ENCODE data around the gene PBX4. TPM values are rescaled to one million over a fixed set of nuclear protein-coding genes. Genes with fewer than 3 reads are reported as not detected.
A peak's percentile ranks its signal among the peaks of the same experiment; 100 is the strongest.

PBX4 gene
- total RNA-seq, 1 experiment from 2014 or later: 11.6 TPM

DNA sequence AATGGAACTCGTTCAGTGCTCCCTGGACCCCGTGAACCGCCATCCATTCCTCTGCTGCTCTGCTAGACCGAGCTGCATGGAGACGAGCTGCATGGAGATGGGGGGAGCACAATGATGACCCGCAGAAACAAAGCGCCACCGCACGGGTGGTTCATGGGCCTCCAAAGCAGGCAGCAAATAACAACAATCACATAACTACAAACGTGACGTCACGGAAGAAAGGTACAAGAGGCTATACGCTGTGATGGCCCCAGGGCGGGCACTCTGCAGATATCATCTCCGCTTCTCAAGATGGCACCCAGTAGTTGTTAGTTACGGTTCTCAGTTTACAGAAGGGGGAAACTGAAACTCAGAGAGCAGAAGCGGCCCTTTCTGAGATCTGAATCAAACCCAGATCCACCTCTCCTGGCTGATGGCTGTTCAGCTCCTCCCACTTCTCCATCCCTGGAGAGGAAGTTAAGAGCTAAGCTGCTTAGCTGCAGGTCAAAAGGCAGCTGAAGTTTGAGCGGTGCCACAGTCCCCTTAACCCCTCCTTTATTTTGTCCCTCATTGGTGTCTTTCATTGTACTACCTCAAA, 43.3 kb upstream of the PBX4 start:
- H3K36me3 ChIP-seq (ENCODE audit: control insufficient read depth in 1 of 2, insufficient read depth in 2 of 2, low read length in 2 of 2): peaks cover 22 to 34% of the 10 kb centered on the region in 2 experiments
- no peak for TF ChIP-seq JUND (IDR thresholded peaks at IDR 0.05)
- TF ChIP-seq POLR2AphosphoS5 (IDR thresholded peaks at IDR 0.05; ENCODE audit: low read depth, low read length): no peak
- TF ChIP-seq POLR2A (IDR thresholded peaks at IDR 0.05; ENCODE audit: borderline replicate concordance, extremely low read depth, insufficient read depth, insufficient read length): no peak
- TF ChIP-seq, protein P1, sequence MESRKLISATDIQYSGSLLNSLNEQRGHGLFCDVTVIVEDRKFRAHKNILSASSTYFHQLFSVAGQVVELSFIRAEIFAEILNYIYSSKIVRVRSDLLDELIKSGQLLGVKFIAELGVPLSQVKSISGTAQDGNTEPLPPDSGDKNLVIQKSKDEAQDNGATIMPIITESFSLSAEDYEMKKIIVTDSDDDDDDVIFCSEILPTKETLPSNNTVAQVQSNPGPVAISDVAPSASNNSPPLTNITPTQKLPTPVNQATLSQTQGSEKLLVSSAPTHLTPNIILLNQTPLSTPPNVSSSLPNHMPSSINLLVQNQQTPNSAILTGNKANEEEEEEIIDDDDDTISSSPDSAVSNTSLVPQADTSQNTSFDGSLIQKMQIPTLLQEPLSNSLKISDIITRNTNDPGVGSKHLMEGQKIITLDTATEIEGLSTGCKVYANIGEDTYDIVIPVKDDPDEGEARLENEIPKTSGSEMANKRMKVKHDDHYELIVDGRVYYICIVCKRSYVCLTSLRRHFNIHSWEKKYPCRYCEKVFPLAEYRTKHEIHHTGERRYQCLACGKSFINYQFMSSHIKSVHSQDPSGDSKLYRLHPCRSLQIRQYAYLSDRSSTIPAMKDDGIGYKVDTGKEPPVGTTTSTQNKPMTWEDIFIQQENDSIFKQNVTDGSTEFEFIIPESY (IDR thresholded peaks at IDR 0.05; ENCODE audit: extremely low read depth, insufficient replicate concordance, low read length): no peak
- TF ChIP-seq MAX (IDR thresholded peaks at IDR 0.05): no peak
- no peak for TF ChIP-seq SIN3A (IDR thresholded peaks at IDR 0.05; ENCODE audit: low read depth)
- no peak for TF ChIP-seq ZFX (IDR thresholded peaks at IDR 0.05)
- TF ChIP-seq ZNF274 (IDR thresholded peaks at IDR 0.05; ENCODE audit: low read depth, low read length): no peak
- H3K9me2 ChIP-seq (ENCODE audit: insufficient read depth): no peaks in the 10 kb centered on the region
- H3K4me3 ChIP-seq (replicated peaks in 1 of 2; ENCODE audit: low read depth in 1 of 2, low read length in 2 of 2): peak overlapping the region; percentile 70 to 96
- peaks cover 8 to 33% of the 10 kb centered on the region in 2 experiments; a peak in 3 of 4 replicates for H3K4me1 ChIP-seq (ENCODE audit: control insufficient read depth in 1 of 2, insufficient read depth in 2 of 2, low read length in 2 of 2)
- intact Hi-C loops (cut with micrococcal nuclease): no loop called here
- BruUV-seq (replicated peaks): no TSS peak
- ATAC-seq (no peak), DNase-seq (ENCODE audit: low read depth, low spot score) (no peak)
- H2AFZ ChIP-seq (ENCODE audit: low read depth, low read length, poor library complexity, severe bottlenecking): no peak overlapping the region
- peak overlapping the region; percentile 91 for H3K4me2 ChIP-seq (ENCODE audit: low read length)
- peaks cover 41% of the 10 kb centered on the region for H3K79me2 ChIP-seq (ENCODE audit: insufficient read depth, low read length)
- H3K9me3 ChIP-seq (ENCODE audit: control insufficient read depth in 1 of 2, insufficient read depth in 1 of 2, low read depth in 1 of 2, low read length in 2 of 2): no peaks in the 10 kb centered on the region
- no peaks in the 10 kb centered on the region for H3K27me3 ChIP-seq (ENCODE audit: insufficient read depth, low read length)
- ChIA-PET POLR2A (no interaction called here), RAD21 (ENCODE audit: low non-redundant PET in 1 of 2, low total read pairs in 2 of 2, uncharacterized antibody in 2 of 2, unreplicated experiment in 2 of 2) (no interaction called here), CTCF (no interaction called here)
- peak overlapping the region; percentile 95 for H3K9ac ChIP-seq (ENCODE audit: low read length)
- no peak overlapping the region for H3K27ac ChIP-seq (ENCODE audit: low read depth, low read length)
- no peaks in the 10 kb centered on the region for H4K20me1 ChIP-seq (ENCODE audit: insufficient read depth)
